Activated naive CD4-positive, alpha-beta T cell treated with anti-CD3 and anti-CD28 coated beads, Interleukin-2, amount 10 ng/mL, durations not matched to agents 7 days and 5 days (primary cell): Measurements from ENCODE around the gene WNK2.

Source experiments
- CTCF ChIA-PET: fragments of 350-600 bp; sonication (Branson Sonifier 250); formaldehyde crosslinking; loops from one replicate; lab custom pipeline; 2021; ENCODE audit warnings: antibody characterized with exemption; lab: Charles Lee
- DNase-seq: peaks from one replicate; pipeline ENCODE4 v3.0.0-alpha.2; 2020
- H3K27ac Mint-ChIP-seq: one replicate; pipeline ENCODE4 v1.8.0; 2021; ENCODE audit warnings: mild to moderate bottlenecking, moderate library complexity, mixed read lengths
- H3K27me3 Mint-ChIP-seq: one replicate; pipeline ENCODE4 v1.8.0; 2021; ENCODE audit warnings: mild to moderate bottlenecking, mixed read lengths
- H3K36me3 Mint-ChIP-seq: one replicate; pipeline ENCODE4 v1.8.0; 2021; ENCODE audit warnings: mixed read lengths
- H3K4me1 Mint-ChIP-seq: one replicate; pipeline ENCODE4 v1.8.0; 2021; ENCODE audit warnings: mixed read lengths
- H3K4me3 Mint-ChIP-seq: one replicate; pipeline ENCODE4 v1.8.0; 2021; ENCODE audit warnings: mild to moderate bottlenecking, moderate library complexity, mixed read lengths
- H3K9me3 Mint-ChIP-seq: one replicate; pipeline ENCODE4 v1.8.0; 2021; ENCODE audit warnings: mixed read lengths

WNK2 gene

DNA sequence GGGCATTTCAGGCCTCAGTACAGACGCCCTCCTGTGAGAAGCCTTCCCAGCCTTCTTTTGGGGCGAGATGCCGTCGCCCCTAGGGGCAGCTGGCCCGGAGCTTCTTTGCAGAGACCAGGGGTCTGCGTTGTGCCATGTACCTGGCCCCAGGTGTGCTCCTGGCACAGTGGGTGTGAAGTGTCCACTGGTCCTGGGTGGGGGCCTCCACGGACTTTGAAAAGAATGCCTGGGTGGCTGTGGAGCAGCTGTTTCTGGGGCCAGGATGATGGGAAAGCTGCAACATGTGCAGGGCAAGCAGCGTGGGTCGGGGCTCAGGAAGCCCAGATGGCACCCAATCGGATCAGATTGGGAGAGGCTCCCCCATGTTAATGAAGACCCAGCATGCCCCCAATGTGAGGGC, 47.8 kb downstream of the WNK2 start:
- CTCF ChIA-PET, result no interaction called here
- Mint-ChIP-seq H3K4me1 (peaks cover 3% of the 10 kb centered on the region), H3K27me3 (peaks cover 34% of the 10 kb centered on the region), H3K9me3 (no peaks in the 10 kb centered on the region), H3K4me3 (no peak overlapping the region), H3K27ac (no peak overlapping the region), H3K36me3 (no peaks in the 10 kb centered on the region)
- DNase-seq, result no peak

DNA sequence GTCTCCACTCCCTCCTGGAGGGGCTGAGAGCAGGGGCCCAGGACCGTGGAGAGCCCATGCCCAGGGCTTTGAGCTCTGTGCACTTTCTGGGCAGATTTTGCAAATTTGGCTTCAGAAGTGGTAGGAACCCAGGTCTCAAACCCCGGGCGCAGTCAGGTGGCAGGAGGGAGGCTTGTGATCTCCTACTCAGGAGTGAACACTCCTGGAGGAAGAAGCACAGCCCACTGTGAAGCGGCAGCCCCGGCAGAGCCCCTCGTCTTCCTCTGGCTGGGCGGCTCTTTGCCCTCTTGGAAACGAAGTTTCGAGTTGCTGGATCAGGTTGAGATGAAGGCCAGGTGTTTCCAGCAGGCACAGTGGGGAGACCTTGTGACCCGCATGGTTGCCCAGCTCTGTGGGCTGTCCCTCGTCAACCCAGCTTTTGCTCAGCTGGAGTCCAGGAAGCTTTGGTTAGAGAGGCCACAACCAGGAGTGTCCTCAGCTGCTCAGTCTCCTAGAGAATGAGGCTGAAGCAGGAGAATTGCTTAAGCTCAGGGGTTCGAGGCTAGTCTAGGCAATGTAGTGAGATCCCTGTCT, 48.5 kb downstream of the WNK2 start:
- Mint-ChIP-seq H3K27ac (no peak overlapping the region), H3K9me3 (peaks cover 7% of the 10 kb centered on the region), H3K4me3 (no peak overlapping the region), H3K27me3 (peaks cover 36% of the 10 kb centered on the region), H3K4me1 (peaks cover 9% of the 10 kb centered on the region), H3K36me3 (no peaks in the 10 kb centered on the region)
- DNase-seq, result no peak
- CTCF ChIA-PET, result interaction anchor here (1.2 kb wide), 1 partner anchor 66 kb away, joined by 3 read pairs; no protein-coding TSS in a partner anchor

- no peak overlapping the region for H3K27ac Mint-ChIP-seq
- CTCF ChIA-PET, result interaction anchor here (0.9 to 1.2 kb wide), 2 partner anchors 65 to 357 kb away, joined by 3 read pairs; no protein-coding TSS in a partner anchor
- peaks cover 15% of the 10 kb centered on the region for H3K4me1 Mint-ChIP-seq
- H3K4me3 Mint-ChIP-seq, result no peak overlapping the region
- H3K9me3 Mint-ChIP-seq, result peaks cover 8% of the 10 kb centered on the region
- H3K27me3 Mint-ChIP-seq, result peaks cover 39% of the 10 kb centered on the region
- no peaks in the 10 kb centered on the region for H3K36me3 Mint-ChIP-seq
- no peak for DNase-seq
Observed at GRCh38 chr9:93233033-93233432, 49.1 kb downstream of the WNK2 start.

GRCh38 chr9:93234600-93234999, 50.7 kb downstream of the WNK2 start:
- Mint-ChIP-seq H3K4me3 (no peak overlapping the region), H3K4me1 (peaks cover 16% of the 10 kb centered on the region), H3K9me3 (peaks cover 8% of the 10 kb centered on the region), H3K27ac (no peak overlapping the region), H3K36me3 (no peaks in the 10 kb centered on the region), H3K27me3 (peaks cover 47% of the 10 kb centered on the region)
- DNase-seq, result no peak
- CTCF ChIA-PET, result no interaction called here

- Mint-ChIP-seq H3K27me3 (peaks cover 53% of the 10 kb centered on the region), H3K27ac (no peak overlapping the region), H3K4me3 (no peak overlapping the region), H3K4me1 (peaks cover 16% of the 10 kb centered on the region), H3K36me3 (no peaks in the 10 kb centered on the region), H3K9me3 (peaks cover 8% of the 10 kb centered on the region)
- DNase-seq, result no peak
- CTCF ChIA-PET, result no interaction called here
Observed at GRCh38 chr9:93235300-93235960, 51.5 kb downstream of the WNK2 start.

GRCh38 chr9:93236541-93237206, 52.7 kb downstream of the WNK2 start:
- CTCF ChIA-PET, result no interaction called here
- no peaks in the 10 kb centered on the region for H3K36me3 Mint-ChIP-seq

DNA sequence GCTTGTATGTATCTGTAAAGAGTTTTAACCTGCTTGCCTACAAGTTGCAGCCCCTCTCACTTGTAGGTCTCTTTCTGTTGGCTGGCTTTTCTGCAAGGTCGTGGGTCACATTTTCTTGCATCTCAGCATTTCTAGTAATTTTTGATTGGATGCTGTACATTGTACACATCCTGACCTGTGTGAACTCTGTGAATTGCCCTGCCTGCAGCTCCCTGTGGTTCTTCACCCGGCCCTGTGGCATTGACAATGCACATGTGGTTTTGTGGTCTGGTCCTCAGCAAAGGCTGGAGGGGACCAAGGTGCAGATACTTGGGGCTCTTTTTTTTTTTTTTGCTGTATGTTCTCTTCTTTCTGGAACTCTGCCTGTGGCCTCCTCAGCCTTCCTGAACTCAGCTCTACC, 53.6 kb downstream of the WNK2 start:
- no peaks in the 10 kb centered on the region for H3K36me3 Mint-ChIP-seq
- peaks cover 8% of the 10 kb centered on the region for H3K9me3 Mint-ChIP-seq
- H3K27ac Mint-ChIP-seq, result no peak overlapping the region
- CTCF ChIA-PET, result no interaction called here
- no peak overlapping the region for H3K4me3 Mint-ChIP-seq
- peaks cover 35% of the 10 kb centered on the region for H3K27me3 Mint-ChIP-seq
- DNase-seq, result peak; percentile 45
- H3K4me1 Mint-ChIP-seq, result peaks cover 13% of the 10 kb centered on the region

More at GRCh38 chr9:93236541-93237206, 52.7 kb downstream of the WNK2 start:
- no peak overlapping the region for H3K4me3 Mint-ChIP-seq
- peaks cover 42% of the 10 kb centered on the region for H3K27me3 Mint-ChIP-seq
- H3K9me3 Mint-ChIP-seq, result peaks cover 8% of the 10 kb centered on the region
- peaks cover 13% of the 10 kb centered on the region for H3K4me1 Mint-ChIP-seq
- H3K27ac Mint-ChIP-seq, result peak overlapping the region; percentile 43
- no peak for DNase-seq

- peaks cover 38% of the 10 kb centered on the region for H3K27me3 Mint-ChIP-seq
- H3K9me3 Mint-ChIP-seq, result peaks cover 8% of the 10 kb centered on the region
- no peak overlapping the region for H3K27ac Mint-ChIP-seq
- H3K4me3 Mint-ChIP-seq, result no peak overlapping the region
- peaks cover 13% of the 10 kb centered on the region for H3K4me1 Mint-ChIP-seq
- DNase-seq, result no peak
- CTCF ChIA-PET, result no interaction called here
- no peaks in the 10 kb centered on the region for H3K36me3 Mint-ChIP-seq
Observed at GRCh38 chr9:93238953-93239925, 55.3 kb downstream of the WNK2 start.

- no peak overlapping the region for H3K27ac Mint-ChIP-seq
- H3K9me3 Mint-ChIP-seq, result peaks cover 8% of the 10 kb centered on the region
- no peak for DNase-seq
- CTCF ChIA-PET, result interaction anchor here (1.1 kb wide), 1 partner anchor 325 kb away, joined by 3 read pairs; no protein-coding TSS in a partner anchor
- H3K27me3 Mint-ChIP-seq, result peaks cover 36% of the 10 kb centered on the region
- peaks cover 13% of the 10 kb centered on the region for H3K4me1 Mint-ChIP-seq
- no peaks in the 10 kb centered on the region for H3K36me3 Mint-ChIP-seq
- H3K4me3 Mint-ChIP-seq, result no peak overlapping the region
Observed at GRCh38 chr9:93240891-93241334, 57.0 kb downstream of the WNK2 start.

- H3K27ac Mint-ChIP-seq, result no peak overlapping the region
- H3K4me3 Mint-ChIP-seq, result no peak overlapping the region
- H3K9me3 Mint-ChIP-seq, result no peaks in the 10 kb centered on the region
- H3K27me3 Mint-ChIP-seq, result peaks cover 30% of the 10 kb centered on the region
- CTCF ChIA-PET, result no interaction called here
- DNase-seq, result no peak
- peaks cover under 1% of the 10 kb centered on the region for H3K4me1 Mint-ChIP-seq
- no peaks in the 10 kb centered on the region for H3K36me3 Mint-ChIP-seq
Observed at GRCh38 chr9:93243112-93243511, 59.2 kb downstream of the WNK2 start.

- Mint-ChIP-seq H3K27me3 (peaks cover 29% of the 10 kb centered on the region), H3K9me3 (no peaks in the 10 kb centered on the region), H3K36me3 (no peaks in the 10 kb centered on the region), H3K4me1 (no peaks in the 10 kb centered on the region), H3K4me3 (no peak overlapping the region), H3K27ac (no peak overlapping the region)
- CTCF ChIA-PET, result no interaction called here
- no peak for DNase-seq
Observed at GRCh38 chr9:93244101-93244500, 60.2 kb downstream of the WNK2 start.

DNA sequence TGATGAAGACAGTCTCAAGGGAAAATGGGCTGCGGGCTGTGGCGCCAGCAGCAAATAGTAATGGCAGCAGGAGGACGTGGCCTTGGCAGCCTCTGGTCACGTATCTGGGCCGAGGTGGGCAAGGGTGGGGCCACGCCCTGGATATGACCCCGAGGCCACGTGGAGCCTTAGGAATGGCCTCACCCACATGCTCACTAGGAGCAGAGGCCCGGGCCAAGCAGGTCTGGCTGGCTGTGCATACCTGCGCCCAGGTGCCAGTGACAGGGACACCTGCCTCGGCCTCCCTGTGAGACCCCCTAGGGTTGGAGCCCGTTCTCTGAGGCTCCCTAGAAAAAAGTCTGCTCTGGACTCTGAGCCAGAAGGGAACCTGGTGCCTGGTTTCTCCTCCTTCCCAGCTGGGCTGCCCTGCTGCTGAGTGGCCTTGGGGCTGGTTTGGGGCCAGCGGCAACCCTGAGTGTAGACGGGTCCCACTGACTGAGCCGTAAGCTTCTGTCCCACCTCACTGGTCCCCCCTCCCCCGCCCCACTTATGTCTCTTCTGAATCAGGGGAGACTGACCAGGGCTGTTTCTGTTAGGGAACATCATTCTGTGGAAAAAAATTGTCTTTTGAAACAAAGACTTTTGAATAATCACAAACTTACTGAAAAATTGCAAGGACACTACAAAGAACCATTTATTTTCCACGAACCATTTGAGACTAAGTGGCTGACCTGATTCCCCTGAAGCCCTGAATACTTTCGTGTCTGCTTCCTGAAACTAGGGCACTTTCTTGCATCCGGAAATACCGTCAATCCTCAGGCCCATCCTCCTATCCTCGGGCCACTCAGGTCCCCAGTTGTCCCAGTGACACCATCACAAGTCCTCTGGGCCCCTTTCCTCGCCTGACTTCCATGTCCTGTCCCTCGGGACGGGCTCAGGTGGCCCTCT, 60.8 kb downstream of the WNK2 start:
- no peak for DNase-seq
- Mint-ChIP-seq H3K4me1 (no peaks in the 10 kb centered on the region), H3K4me3 (no peak overlapping the region), H3K27ac (no peak overlapping the region), H3K9me3 (no peaks in the 10 kb centered on the region), H3K36me3 (no peaks in the 10 kb centered on the region), H3K27me3 (peaks cover 22% of the 10 kb centered on the region)
- CTCF ChIA-PET, result no interaction called here

GRCh38 chr9:93245437-93245970, 61.6 kb downstream of the WNK2 start:
- no peak overlapping the region for H3K27ac Mint-ChIP-seq
- H3K36me3 Mint-ChIP-seq, result no peaks in the 10 kb centered on the region
- H3K9me3 Mint-ChIP-seq, result no peaks in the 10 kb centered on the region
- no peak overlapping the region for H3K4me3 Mint-ChIP-seq
- H3K27me3 Mint-ChIP-seq, result peaks cover 16% of the 10 kb centered on the region
- CTCF ChIA-PET, result no interaction called here
- no peaks in the 10 kb centered on the region for H3K4me1 Mint-ChIP-seq
- no peak for DNase-seq
